Endothelial cell of umbilical vein (primary cell): Measurements from ENCODE around the gene EPHB6. TPM values are rescaled to one million over a fixed set of nuclear protein-coding genes. Genes with fewer than 3 reads are reported as not detected.

Experiments used
- BruUV-seq: library from RNA; stranded (reverse); fragments of 400-500 nt; replicated peaks from 2 replicates; lab custom pipeline; 2021; lab: Mats Ljungman, UMichigan
- CTCF ChIA-PET: fragments of 300-600, 350-600 bp; sonication (Branson Sonifier 250); formaldehyde crosslinking; loops from one replicate; lab custom pipeline; 2021; ENCODE audit warnings: antibody characterized with exemption, inconsistent platforms; lab: Charles Lee
- POLR2A ChIA-PET: fragments of 300-600, 350-600 bp; sonication (Branson Sonifier 250); formaldehyde crosslinking; loops from one replicate; lab custom pipeline; 2021; ENCODE audit warnings: antibody characterized with exemption, inconsistent platforms; lab: Charles Lee
- DNase-seq: peaks from one replicate; pipeline ENCODE4 v3.0.0-alpha.2; 2011; ENCODE audit warnings: low read depth, low spot score
- FAIRE-seq: peaks from 2 replicates; lab custom pipeline; 2011; peaks lifted over from hg19 to GRCh38; lab: Jason Lieb, UNC
- H2AFZ ChIP-seq: 2 replicates; pipeline ENCODE4 v1.6.0; 2012; ENCODE audit warnings: low read depth, low read length, control low read depth, inconsistent platforms
- H3K27ac ChIP-seq: 2 replicates; pipeline ENCODE4 v1.5.1; 2011; ENCODE audit warnings: low read depth, mild to moderate bottlenecking, control low read depth, low read length, moderate library complexity; ENCODE audit not compliant: insufficient read depth
- H3K27me3 ChIP-seq, 2 experiments: 2 replicates each; pipeline versions ENCODE4 v1.6.0 to v1.6.1; 2011; ENCODE audit warnings: low read length in 2 of 2, mixed read lengths in 1 of 2; ENCODE audit not compliant: control insufficient read depth in 2 of 2, insufficient read depth in 2 of 2
- H3K36me3 ChIP-seq, 2 experiments: 2 replicates in 1 of 2; 3 replicates in 1 of 2; pipeline ENCODE4 v1.5.1; 2011; ENCODE audit warnings: low read length in 2 of 2, mild to moderate bottlenecking in 1 of 2, moderate library complexity in 1 of 2; ENCODE audit not compliant: control insufficient read depth in 2 of 2, insufficient read depth in 2 of 2; ENCODE audit errors: extremely low read depth in 1 of 2
- H3K4me1 ChIP-seq: 3 replicates; pipeline ENCODE4 v1.5.1; 2011; ENCODE audit warnings: mild to moderate bottlenecking, low read length; ENCODE audit not compliant: control insufficient read depth, insufficient read depth; ENCODE audit errors: extremely low read depth
- H3K4me2 ChIP-seq: 2 replicates; pipeline ENCODE4 v1.6.1; 2011; ENCODE audit warnings: low read length, control low read depth, mixed read lengths; ENCODE audit not compliant: insufficient read depth
- H3K4me3 ChIP-seq, 3 experiments: fragments of 200-600 bp in 1 of 3; sonication (generic), shearing (Covaris generic) in 1 of 3; replicated peaks in 1 of 3; 2 replicates each; pipeline ENCODE4 v1.5.1; 2011 to 2016; ENCODE audit warnings: control low read depth in 3 of 3, low read length in 3 of 3, mild to moderate bottlenecking in 2 of 3, inconsistent platforms in 1 of 3, low read depth in 1 of 3, moderate library complexity in 1 of 3; ENCODE audit not compliant: insufficient read depth in 1 of 3
- H3K79me2 ChIP-seq: 2 replicates; pipeline ENCODE4 v1.6.0; 2012; ENCODE audit warnings: low read length, inconsistent platforms; ENCODE audit not compliant: control insufficient read depth, insufficient read depth
- H3K9ac ChIP-seq: replicated peaks from 2 replicates; pipeline ENCODE3; 2011; ENCODE audit warnings: low read length, control low read depth; ENCODE audit not compliant: insufficient read depth; ENCODE audit errors: extremely low read depth
- H3K9me1 ChIP-seq: replicated peaks from 3 replicates; pipeline ENCODE4 v1.6.0; 2011; ENCODE audit warnings: mild to moderate bottlenecking, low read length; ENCODE audit not compliant: control insufficient read depth, insufficient read depth; ENCODE audit errors: extremely low read depth
- H3K9me3 ChIP-seq: replicated peaks from 2 replicates; pipeline ENCODE4 v1.5.1; 2012; ENCODE audit warnings: low read length, inconsistent platforms; ENCODE audit not compliant: control insufficient read depth, insufficient read depth
- H4K20me1 ChIP-seq: replicated peaks from 2 replicates; pipeline ENCODE3; 2011; ENCODE audit warnings: mild to moderate bottlenecking, low read length; ENCODE audit not compliant: control insufficient read depth, insufficient read depth; ENCODE audit errors: extremely low read depth
- EZH2 ChIP-seq: IDR thresholded peaks from 2 replicates; pipeline ENCODE4 v1.6.1; 2012; ENCODE audit warnings: borderline replicate concordance, low read depth, mild to moderate bottlenecking, moderate library complexity, low read length, inconsistent platforms; ENCODE audit not compliant: severe bottlenecking
- FOS ChIP-seq: IDR thresholded peaks from 2 replicates; pipeline ENCODE4 v1.6.1; 2011; ENCODE audit warnings: mild to moderate bottlenecking, low read length, moderate library complexity, borderline replicate concordance; ENCODE audit not compliant: insufficient read depth
- GATA2 ChIP-seq: IDR thresholded peaks from 2 replicates; pipeline ENCODE4 v1.7.0; 2011; ENCODE audit warnings: low read depth, mild to moderate bottlenecking, moderate library complexity, mixed read lengths, low read length; ENCODE audit not compliant: insufficient read length, insufficient read depth
- JUN ChIP-seq: IDR thresholded peaks from 2 replicates; pipeline ENCODE4 v1.6.1; 2011; ENCODE audit warnings: borderline replicate concordance, low read depth; ENCODE audit not compliant: insufficient read length, insufficient read depth
- MAX ChIP-seq: IDR thresholded peaks from 2 replicates; pipeline ENCODE4 v1.6.1; 2011; ENCODE audit not compliant: insufficient read depth, insufficient read length
- MYC ChIP-seq: IDR thresholded peaks from one replicate; pipeline ENCODE4 v1.6.1; 2011; ENCODE audit warnings: mild to moderate bottlenecking, low read depth, low read length
- POLR2A ChIP-seq: IDR thresholded peaks from 2 replicates; pipeline ENCODE4 v1.6.1; 2012; ENCODE audit warnings: low read depth, mild to moderate bottlenecking, control low read depth, low read length
- POLR2AphosphoS5 ChIP-seq: IDR thresholded peaks from 2 replicates; pipeline ENCODE4 v1.6.1; 2012; ENCODE audit warnings: low read depth, mild to moderate bottlenecking, control low read depth, low read length, moderate library complexity; ENCODE audit not compliant: insufficient read depth
- dilution Hi-C: fragments of 300-500 bp; cut with MboI; formaldehyde crosslinking; loops from one replicate; pipeline ENCODE4 v1.15.0; 2019; ENCODE audit warnings: low sequenced_read_pairs; ENCODE audit not compliant: extremely low pct_ligation_motif_present
- intact Hi-C: fragments of 100-400 bp; cut with micrococcal nuclease; formaldehyde crosslinking; loops from one replicate; pipeline ENCODE4 v1.10.0; 2022
- polyA plus RNA-seq, 4 experiments: library from polyadenylated mRNA; depleted of rRNA in 3 of 4; stranded (reverse) in 3 of 4; unstranded in 1 of 4; fragments of >200 nt; gene quantifications; 2 replicates each; pipeline versions ENCODE4 v1.2.1 to v1.2.3, GENCODE V29; 2011 to 2012; ENCODE audit warnings: missing spikeins in 1 of 4
- total RNA-seq: library from RNA; stranded (reverse); gene quantifications from 2 replicates; pipeline ENCODE4 v1.2.3, GENCODE V29; 2021
- TF ChIP-seq, protein P1 (sequence below), 2 donors: IDR thresholded peaks; 1 replicate in 1 of 2; 2 replicates in 1 of 2; pipeline ENCODE4 v1.5.1; 2011; ENCODE audit warnings: low read length in 2 of 2, mild to moderate bottlenecking in 2 of 2, moderate library complexity in 2 of 2, control low read depth in 1 of 2, inconsistent platforms in 1 of 2, low read depth in 1 of 2; ENCODE audit not compliant: insufficient read depth in 1 of 2; ENCODE audit errors: extremely low read depth in 1 of 2

Gene EPHB6
- total and polyA plus RNA-seq, 2 donors (not counting 3 experiments of a cell fraction or from before 2014, with no cell fraction given) = 0.86 to 2.9 TPM

GRCh38 chr7:142876991-142877910, 22.4 kb downstream of the EPHB6 start:
- FAIRE-seq = no peak
- H3K9ac ChIP-seq = no peak overlapping the region

More at GRCh38 chr7:142876991-142877910, 22.4 kb downstream of the EPHB6 start:
- Histone ChIP-seq H4K20me1 (no peaks in the 10 kb centered on the region), H3K4me1 (no peaks in the 10 kb centered on the region), H3K27me3 (peaks cover 0 to 2% of the 10 kb centered on the region in 2 experiments), H3K4me2 (no peak overlapping the region), H3K79me2 (no peaks in the 10 kb centered on the region), H3K27ac (no peak overlapping the region), H2AFZ (no peak overlapping the region), H3K9me1 (no peaks in the 10 kb centered on the region), H3K9me3 (no peaks in the 10 kb centered on the region), H3K4me3 (no peak overlapping the region), H3K36me3 (no peaks in the 10 kb centered on the region)
- intact Hi-C loops = no loop called here
- no peak for DNase-seq
- dilution Hi-C loops = no loop called here
- CTCF ChIA-PET = interaction anchor here (1.0 kb wide), 1 partner anchor 338 kb away, joined by 3 read pairs; no protein-coding TSS in a partner anchor
- BruUV-seq = no TSS peak
- POLR2A ChIA-PET = no interaction called here
- no peak for TF ChIP-seq MYC
- no peak for TF ChIP-seq JUN
- no peak for TF ChIP-seq POLR2A
- no peak for TF ChIP-seq MAX
- TF ChIP-seq, protein P1, sequence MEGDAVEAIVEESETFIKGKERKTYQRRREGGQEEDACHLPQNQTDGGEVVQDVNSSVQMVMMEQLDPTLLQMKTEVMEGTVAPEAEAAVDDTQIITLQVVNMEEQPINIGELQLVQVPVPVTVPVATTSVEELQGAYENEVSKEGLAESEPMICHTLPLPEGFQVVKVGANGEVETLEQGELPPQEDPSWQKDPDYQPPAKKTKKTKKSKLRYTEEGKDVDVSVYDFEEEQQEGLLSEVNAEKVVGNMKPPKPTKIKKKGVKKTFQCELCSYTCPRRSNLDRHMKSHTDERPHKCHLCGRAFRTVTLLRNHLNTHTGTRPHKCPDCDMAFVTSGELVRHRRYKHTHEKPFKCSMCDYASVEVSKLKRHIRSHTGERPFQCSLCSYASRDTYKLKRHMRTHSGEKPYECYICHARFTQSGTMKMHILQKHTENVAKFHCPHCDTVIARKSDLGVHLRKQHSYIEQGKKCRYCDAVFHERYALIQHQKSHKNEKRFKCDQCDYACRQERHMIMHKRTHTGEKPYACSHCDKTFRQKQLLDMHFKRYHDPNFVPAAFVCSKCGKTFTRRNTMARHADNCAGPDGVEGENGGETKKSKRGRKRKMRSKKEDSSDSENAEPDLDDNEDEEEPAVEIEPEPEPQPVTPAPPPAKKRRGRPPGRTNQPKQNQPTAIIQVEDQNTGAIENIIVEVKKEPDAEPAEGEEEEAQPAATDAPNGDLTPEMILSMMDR (IDR thresholded peaks at IDR 0.05; ENCODE audit: extremely low read depth in 1 of 2, insufficient read depth in 1 of 2, low read depth in 1 of 2, low read length in 2 of 2) = no peak
- TF ChIP-seq EZH2 = no peak
- TF ChIP-seq FOS = no peak
- no peak for TF ChIP-seq POLR2AphosphoS5
- TF ChIP-seq GATA2 = no peak
